ENCODE results near the gene SBK2. TPM values are rescaled to one million over a fixed set of nuclear protein-coding genes. Genes with fewer than 3 reads are reported as not detected.
"Not testable (repeated sequence)": the region's sequence is repeated elsewhere in the genome, so short reads cannot be mapped to it uniquely, and the experiment has no call there.

SBK2 gene, protein sequence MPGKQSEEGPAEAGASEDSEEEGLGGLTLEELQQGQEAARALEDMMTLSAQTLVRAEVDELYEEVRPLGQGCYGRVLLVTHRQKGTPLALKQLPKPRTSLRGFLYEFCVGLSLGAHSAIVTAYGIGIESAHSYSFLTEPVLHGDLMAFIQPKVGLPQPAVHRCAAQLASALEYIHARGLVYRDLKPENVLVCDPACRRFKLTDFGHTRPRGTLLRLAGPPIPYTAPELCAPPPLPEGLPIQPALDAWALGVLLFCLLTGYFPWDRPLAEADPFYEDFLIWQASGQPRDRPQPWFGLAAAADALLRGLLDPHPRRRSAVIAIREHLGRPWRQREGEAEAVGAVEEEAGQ
- total RNA-seq (not detected), polyA plus RNA-seq (not detected)
- long read RNA-seq, donor 1, result 0 reads
- long read RNA-seq, donor 2, result 0 reads

GRCh38 chr19:55536951-55537740, at the start of gene SBK2:
SBK2 (minus strand) TSS chr19:55537133; CDS start chr19:55536294, 839 bp downstream.
- intact Hi-C loops (cut with DNase I), result no loop called here
- Histone ChIP-seq H3K9me3 (ENCODE audit: control insufficient read depth, low read length) (no peaks in the 10 kb centered on the region), H3K27me3 (ENCODE audit: control insufficient read depth in 1 of 2, insufficient read depth in 2 of 2, low read length in 1 of 2) (no peaks in the 10 kb centered on the region), H3K4me1 (ENCODE audit: control insufficient read depth in 1 of 2, insufficient read depth in 2 of 2, low read length in 2 of 2) (no peaks in the 10 kb centered on the region), H3K4me3 (ENCODE audit: low read length in 2 of 2) (no peak within 1 kb of the TSS), H3K27ac (ENCODE audit: low read depth in 1 of 2, low read length in 2 of 2) (no peak within 1 kb of the TSS), H3K36me3 (ENCODE audit: control insufficient read depth in 1 of 2, insufficient read depth in 2 of 2, low read length in 1 of 2) (no peaks in the 10 kb centered on the region)
- ATAC-seq (ENCODE audit: low FRiP score) (no peak), DNase-seq (no peak)
- WGBS, 2 donors, result 19 to 26% methylated on average over 13 to 14 of the region's 14 CpGs

GRCh38 chr19:55585658-55586339, 48.9 kb upstream of the SBK2 start:
- H3K27me3 ChIP-seq (ENCODE audit: control insufficient read depth in 1 of 2, insufficient read depth in 2 of 2, low read length in 1 of 2), result no peaks in the 10 kb centered on the region
- intact Hi-C loops (cut with DNase I), result loop anchor here (5.0 kb wide), 1 partner anchor 68 kb away; no protein-coding TSS in a partner anchor
- DNase-seq, result peak; percentile 83 to 85
- ATAC-seq (ENCODE audit: low FRiP score), result peak; percentile 73
- peak overlapping the region in 1 of 2 donors; percentile 31 for H3K27ac ChIP-seq (ENCODE audit: low read depth in 1 of 2, low read length in 2 of 2)
- no peaks in the 10 kb centered on the region for H3K36me3 ChIP-seq (ENCODE audit: control insufficient read depth in 1 of 2, insufficient read depth in 2 of 2, low read length in 1 of 2)
- no peaks in the 10 kb centered on the region for H3K4me1 ChIP-seq (ENCODE audit: control insufficient read depth in 1 of 2, insufficient read depth in 2 of 2, low read length in 2 of 2)
- 1 to 2% methylated on average over 28 to 36 of the region's 36 CpGs for WGBS, 2 donors
- no peaks in the 10 kb centered on the region for H3K9me3 ChIP-seq (ENCODE audit: control insufficient read depth, low read length)
- no peak overlapping the region for H3K4me3 ChIP-seq (ENCODE audit: low read length in 2 of 2)

GRCh38 chr19:55584871-55585270, 47.9 kb upstream of the SBK2 start:
- H3K4me1 ChIP-seq (ENCODE audit: control insufficient read depth in 1 of 2, insufficient read depth in 2 of 2, low read length in 2 of 2), result no peaks in the 10 kb centered on the region
- H3K27me3 ChIP-seq (ENCODE audit: control insufficient read depth in 1 of 2, insufficient read depth in 2 of 2, low read length in 1 of 2), result no peaks in the 10 kb centered on the region
- WGBS, 2 donors, result 88 to 91% methylated on average over 11 of the region's 11 CpGs
- H3K9me3 ChIP-seq (ENCODE audit: control insufficient read depth, low read length), result no peaks in the 10 kb centered on the region
- H3K36me3 ChIP-seq (ENCODE audit: control insufficient read depth in 1 of 2, insufficient read depth in 2 of 2, low read length in 1 of 2), result no peaks in the 10 kb centered on the region
- intact Hi-C loops (cut with DNase I), result loop anchor here (5.0 kb wide), 1 partner anchor 68 kb away; no protein-coding TSS in a partner anchor
- no peak overlapping the region for H3K27ac ChIP-seq (ENCODE audit: low read depth in 1 of 2, low read length in 2 of 2)
- H3K4me3 ChIP-seq (ENCODE audit: low read length in 2 of 2), result no peak overlapping the region
- no peak for DNase-seq
- ATAC-seq (ENCODE audit: low FRiP score), result no peak

GRCh38 chr19:55583897-55584296, 47.0 kb upstream of the SBK2 start:
- H3K4me1 ChIP-seq (ENCODE audit: control insufficient read depth in 1 of 2, insufficient read depth in 2 of 2, low read length in 2 of 2); DNase-seq; H3K4me3 ChIP-seq (ENCODE audit: low read length in 2 of 2); H3K9me3 ChIP-seq (ENCODE audit: control insufficient read depth, low read length); H3K27me3 ChIP-seq (ENCODE audit: control insufficient read depth in 1 of 2, insufficient read depth in 2 of 2, low read length in 1 of 2); intact Hi-C loops (cut with DNase I); H3K36me3 ChIP-seq (ENCODE audit: control insufficient read depth in 1 of 2, insufficient read depth in 2 of 2, low read length in 1 of 2); H3K27ac ChIP-seq (ENCODE audit: low read depth in 1 of 2, low read length in 2 of 2); ATAC-seq (ENCODE audit: low FRiP score): not testable (repeated sequence)
- WGBS, 2 donors, result 75 to 76% methylated on average over 8 of the region's 8 CpGs

DNA sequence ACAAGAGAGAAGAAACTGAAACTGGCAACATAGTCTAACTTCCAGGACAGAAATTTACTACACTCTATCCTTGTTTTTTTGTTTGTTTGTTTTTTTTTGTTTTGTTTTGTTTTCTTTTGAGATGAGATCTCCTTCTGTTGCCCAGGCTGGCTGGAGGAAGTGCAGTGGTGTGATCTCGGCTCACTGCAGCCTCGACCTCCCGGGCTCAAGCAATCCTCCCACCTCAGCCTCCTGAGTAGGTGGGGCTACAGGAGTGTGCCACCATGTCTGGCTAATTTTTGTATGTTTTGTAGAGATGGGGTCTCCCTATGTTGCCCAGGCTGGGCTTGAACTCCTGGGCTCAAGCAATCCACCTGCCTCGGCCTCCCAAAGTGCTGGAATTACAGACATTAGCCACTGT, 45.4 kb upstream of the SBK2 start:
- ATAC-seq (ENCODE audit: low FRiP score); intact Hi-C loops (cut with DNase I); H3K27me3 ChIP-seq (ENCODE audit: control insufficient read depth in 1 of 2, insufficient read depth in 2 of 2, low read length in 1 of 2); DNase-seq; H3K4me3 ChIP-seq (ENCODE audit: low read length in 2 of 2); H3K27ac ChIP-seq (ENCODE audit: low read depth in 1 of 2, low read length in 2 of 2); H3K9me3 ChIP-seq (ENCODE audit: control insufficient read depth, low read length); H3K4me1 ChIP-seq (ENCODE audit: control insufficient read depth in 1 of 2, insufficient read depth in 2 of 2, low read length in 2 of 2); H3K36me3 ChIP-seq (ENCODE audit: control insufficient read depth in 1 of 2, insufficient read depth in 2 of 2, low read length in 1 of 2): not testable (repeated sequence)
- 74 to 77% methylated on average over 4 of the region's 4 CpGs for WGBS, 2 donors

- ATAC-seq (ENCODE audit: low FRiP score), result no peak
- H3K4me1 ChIP-seq (ENCODE audit: control insufficient read depth in 1 of 2, insufficient read depth in 2 of 2, low read length in 2 of 2), result no peaks in the 10 kb centered on the region
- peaks cover 0 to 2% of the 10 kb centered on the region in 2 donors for H3K36me3 ChIP-seq (ENCODE audit: control insufficient read depth in 1 of 2, insufficient read depth in 2 of 2, low read length in 1 of 2)
- no peak overlapping the region for H3K27ac ChIP-seq (ENCODE audit: low read depth in 1 of 2, low read length in 2 of 2)
- no peak for DNase-seq
- no peaks in the 10 kb centered on the region for H3K27me3 ChIP-seq (ENCODE audit: control insufficient read depth in 1 of 2, insufficient read depth in 2 of 2, low read length in 1 of 2)
- WGBS, 2 donors, result 16 to 18% methylated on average over 6 of the region's 6 CpGs
- H3K4me3 ChIP-seq (ENCODE audit: low read length in 2 of 2), result no peak overlapping the region
- H3K9me3 ChIP-seq (ENCODE audit: control insufficient read depth, low read length), result no peaks in the 10 kb centered on the region
- intact Hi-C loops (cut with DNase I), result loop anchor here in 1 of 2 donors (2.0 kb wide), 1 partner anchor 33 kb away; no protein-coding TSS in a partner anchor
Measured at GRCh38 chr19:55581823-55582223, 44.9 kb upstream of the SBK2 start.

DNA sequence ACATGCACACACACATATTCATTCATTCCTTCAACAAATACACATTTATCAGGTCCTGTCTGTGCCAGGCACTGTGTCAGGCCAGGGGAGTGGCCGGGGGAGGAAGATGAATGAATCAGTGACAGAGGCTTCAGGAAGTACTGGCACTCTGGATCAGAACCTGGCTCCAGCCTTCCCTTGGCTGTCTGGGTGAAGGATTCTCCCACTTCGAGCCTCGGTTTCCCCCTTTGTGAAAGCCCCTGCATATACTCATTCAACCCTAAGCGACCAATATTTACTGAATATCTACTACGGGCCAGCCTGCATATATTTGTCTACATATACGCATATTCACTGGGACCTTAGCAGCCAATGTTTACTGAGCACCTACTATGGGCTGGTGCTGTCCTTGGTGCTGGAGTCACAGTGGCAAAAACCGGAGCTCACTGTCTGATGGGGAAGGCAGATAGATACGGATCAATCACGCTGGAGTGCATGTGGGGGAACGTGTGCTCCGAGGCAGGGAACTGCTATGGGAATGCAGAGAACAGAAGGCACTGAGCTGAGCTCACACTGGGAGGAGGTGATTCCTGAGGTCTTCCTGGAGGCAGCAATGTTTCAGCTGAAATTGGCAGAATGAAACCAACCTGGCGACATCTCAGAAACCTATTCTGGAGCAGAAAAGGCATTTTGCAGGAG, 44.4 kb upstream of the SBK2 start:
- Histone ChIP-seq H3K27me3 (ENCODE audit: control insufficient read depth in 1 of 2, insufficient read depth in 2 of 2, low read length in 1 of 2) (no peaks in the 10 kb centered on the region), H3K9me3 (ENCODE audit: control insufficient read depth, low read length) (no peaks in the 10 kb centered on the region), H3K4me3 (ENCODE audit: low read length in 2 of 2) (peak overlapping the region; percentile 78 to 81), H3K36me3 (ENCODE audit: control insufficient read depth in 1 of 2, insufficient read depth in 2 of 2, low read length in 1 of 2) (peaks cover 0 to 2% of the 10 kb centered on the region in 2 donors), H3K4me1 (ENCODE audit: control insufficient read depth in 1 of 2, insufficient read depth in 2 of 2, low read length in 2 of 2) (no peaks in the 10 kb centered on the region), H3K27ac (ENCODE audit: low read depth in 1 of 2, low read length in 2 of 2) (peak overlapping the region in 1 of 2 donors; percentile 52)
- intact Hi-C loops (cut with DNase I), result loop anchor here in 1 of 2 donors (2.0 kb wide), 1 partner anchor 32 kb away; no protein-coding TSS in a partner anchor
- no peak for ATAC-seq (ENCODE audit: low FRiP score)
- 30 to 32% methylated on average over 12 of the region's 12 CpGs for WGBS, 2 donors
- DNase-seq, result no peak

DNA sequence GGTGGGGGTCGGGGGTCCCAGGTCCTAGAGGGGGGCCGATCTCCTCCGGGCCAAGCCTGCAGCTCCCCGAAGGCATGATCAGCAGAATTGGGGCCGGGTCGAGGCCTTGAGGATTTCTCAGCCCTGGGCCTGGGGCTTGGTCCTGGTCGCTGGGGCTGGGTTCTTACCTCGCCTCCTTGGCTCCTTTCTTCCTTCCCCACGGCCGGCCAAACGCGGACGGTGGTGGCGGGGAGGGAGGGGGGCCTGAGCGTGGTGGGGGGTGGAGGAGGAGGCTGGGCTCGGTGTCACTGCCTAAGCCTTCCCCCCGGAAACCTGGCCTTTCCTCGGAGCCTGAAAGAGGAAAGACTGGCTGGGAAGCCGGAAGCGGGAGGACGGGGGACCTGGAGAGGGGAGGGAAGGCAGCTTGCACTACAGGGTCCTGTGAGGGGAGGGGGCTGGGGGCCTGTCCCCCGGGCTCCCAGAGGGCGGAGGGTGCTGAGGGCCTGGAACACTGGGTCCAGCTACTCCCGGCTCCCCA, 43.8 kb upstream of the SBK2 start, which contains the start of gene ZNF579:
TSS of gene ZNF579 (minus strand) at position 221 of the 517 bp plus-strand sequence. CDS start 1,209 bp downstream, outside the sequence.
- ATAC-seq (ENCODE audit: low FRiP score), result peak; percentile 91
- DNase-seq, result peak; percentile 92 to 95
- intact Hi-C loops (cut with DNase I), result loop anchor here in 1 of 2 donors (2.0 kb wide), 1 partner anchor 32 kb away; no protein-coding TSS in a partner anchor

More for the DNA sequence above, 43.8 kb upstream of the SBK2 start, which contains the start of gene ZNF579:
- no peaks in the 10 kb centered on the region for H3K27me3 ChIP-seq (ENCODE audit: control insufficient read depth in 1 of 2, insufficient read depth in 2 of 2, low read length in 1 of 2)
- WGBS, 2 donors, result 0% methylated on average over 9 to 24 of the region's 24 CpGs
- H3K36me3 ChIP-seq (ENCODE audit: control insufficient read depth in 1 of 2, insufficient read depth in 2 of 2, low read length in 1 of 2), result peaks cover 0 to 2% of the 10 kb centered on the region in 2 donors
- no peaks in the 10 kb centered on the region for H3K4me1 ChIP-seq (ENCODE audit: control insufficient read depth in 1 of 2, insufficient read depth in 2 of 2, low read length in 2 of 2)
- H3K4me3 ChIP-seq (ENCODE audit: low read length in 2 of 2), result peak within 1 kb of the TSS; percentile 78 to 81
- H3K9me3 ChIP-seq (ENCODE audit: control insufficient read depth, low read length), result no peaks in the 10 kb centered on the region
- peak within 1 kb of the TSS in 1 of 2 donors; percentile 52 for H3K27ac ChIP-seq (ENCODE audit: low read depth in 1 of 2, low read length in 2 of 2)
